Stomach smooth muscle (tissue), 2 donors: ENCODE measurements around the gene SALL3.
"Not testable (repeated sequence)": the region's sequence is repeated elsewhere in the genome, so short reads cannot be mapped to it uniquely, and the experiment has no call there.

ENCODE experiments used
- H3K27ac ChIP-seq: one replicate; pipeline ENCODE4 v1.7.0; 2013; ENCODE audit warnings: mild to moderate bottlenecking, low read length, inconsistent platforms
- H3K27me3 ChIP-seq, 2 donors: one replicate each; pipeline ENCODE4 v1.7.0; 2013; ENCODE audit warnings: low read length in 2 of 2; ENCODE audit not compliant: insufficient read depth in 2 of 2, control insufficient read depth in 1 of 2
- H3K36me3 ChIP-seq, 2 donors: one replicate each; pipeline ENCODE4 v1.7.0; 2013; ENCODE audit warnings: low read length in 2 of 2; ENCODE audit not compliant: control insufficient read depth in 2 of 2, insufficient read depth in 2 of 2
- H3K4me1 ChIP-seq: one replicate; pipeline ENCODE4 v1.7.0; 2013; ENCODE audit warnings: low read length; ENCODE audit not compliant: control insufficient read depth, insufficient read depth
- H3K4me3 ChIP-seq, 2 donors: one replicate each; pipeline ENCODE4 v1.7.0; 2013; ENCODE audit warnings: low read length in 2 of 2
- H3K9ac ChIP-seq, 2 donors: one replicate each; pipeline ENCODE4 v1.7.0; 2013; ENCODE audit warnings: low read length in 2 of 2, mild to moderate bottlenecking in 1 of 2
- H3K9me3 ChIP-seq, 2 donors: one replicate each; pipeline ENCODE4 v1.7.0; 2013; ENCODE audit warnings: low read length in 2 of 2; ENCODE audit not compliant: control insufficient read depth in 2 of 2
- donor health status: healthy.
- donor health status: Pancreatic carcinoma.

Gene SALL3

GRCh38 chr18:78979730-78980278 is at the start of gene SALL3:
SALL3 (plus strand) TSS chr18:78979818; CDS start chr18:78980275, 457 bp downstream.
- Histone ChIP-seq H3K27ac (no peak within 1 kb of the TSS), H3K4me3 (peak within 1 kb of the TSS in 1 of 2 donors; percentile 44), H3K9me3 (no peaks in the 10 kb centered on the region), H3K27me3 (peaks cover 44 to 78% of the 10 kb centered on the region in 2 donors), H3K9ac (no peak within 1 kb of the TSS), H3K36me3 (no peaks in the 10 kb centered on the region), H3K4me1 (peaks cover 10% of the 10 kb centered on the region)

DNA sequence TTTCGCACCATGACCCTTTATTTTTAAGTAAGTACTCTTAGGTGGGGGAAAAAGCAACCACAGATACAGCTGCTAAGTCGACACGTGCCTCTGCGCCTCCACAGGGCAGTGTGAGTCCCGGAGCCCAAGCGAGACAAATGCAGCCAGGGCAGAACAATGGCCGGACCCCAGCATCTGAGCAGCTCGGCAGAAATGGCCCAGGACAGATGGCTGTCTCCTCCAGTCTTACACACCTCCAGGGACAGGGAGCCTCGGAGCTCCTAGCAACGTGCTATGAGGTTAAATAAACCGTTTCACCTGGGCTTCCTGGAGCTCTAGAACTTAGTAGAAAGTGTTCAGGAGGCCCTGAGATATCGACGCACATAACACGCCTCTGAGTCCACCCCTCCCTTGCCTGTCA is 47.3 kb upstream of the SALL3 start:
- H3K27ac ChIP-seq = no peak overlapping the region
- no peaks in the 10 kb centered on the region for H3K36me3 ChIP-seq

DNA sequence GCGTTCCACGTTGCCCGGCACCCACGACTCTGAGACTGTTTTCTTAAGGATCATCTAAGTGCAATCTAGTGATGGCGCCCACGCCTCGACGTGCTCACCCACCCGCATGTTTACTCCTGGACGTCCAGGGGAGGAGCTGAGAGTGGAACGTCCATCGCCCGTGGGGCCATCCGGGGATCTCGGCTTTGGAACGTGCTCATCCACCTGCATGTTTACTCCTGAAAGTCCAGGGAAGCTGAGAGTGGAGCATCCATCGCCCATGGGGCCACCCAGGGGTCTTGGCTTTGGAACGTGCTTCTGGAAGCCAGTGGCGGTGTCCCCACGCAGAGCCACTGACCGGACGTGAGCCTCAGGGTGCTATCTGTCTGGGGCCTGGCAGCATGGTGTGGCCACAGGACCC is 45.6 kb upstream of the SALL3 start:
- H3K27me3 ChIP-seq = no peaks in the 10 kb centered on the region
- no peaks in the 10 kb centered on the region for H3K36me3 ChIP-seq
- H3K9me3 ChIP-seq = no peaks in the 10 kb centered on the region

More for the DNA sequence above, 47.3 kb upstream of the SALL3 start:
- Histone ChIP-seq H3K4me3 (no peak overlapping the region), H3K4me1 (no peaks in the 10 kb centered on the region), H3K9me3 (no peaks in the 10 kb centered on the region), H3K9ac (no peak overlapping the region), H3K27me3 (no peaks in the 10 kb centered on the region)

GRCh38 chr18:78934551-78935225 is 44.9 kb upstream of the SALL3 start:
- Histone ChIP-seq H3K27me3 (no peaks in the 10 kb centered on the region), H3K36me3 (no peaks in the 10 kb centered on the region), H3K4me3 (no peak overlapping the region), H3K4me1 (no peaks in the 10 kb centered on the region), H3K27ac (no peak overlapping the region), H3K9ac (no peak overlapping the region), H3K9me3 (no peaks in the 10 kb centered on the region)

More for the DNA sequence above, 45.6 kb upstream of the SALL3 start:
- Histone ChIP-seq H3K4me3 (no peak overlapping the region), H3K27ac (no peak overlapping the region), H3K9ac (no peak overlapping the region), H3K4me1 (no peaks in the 10 kb centered on the region)

DNA sequence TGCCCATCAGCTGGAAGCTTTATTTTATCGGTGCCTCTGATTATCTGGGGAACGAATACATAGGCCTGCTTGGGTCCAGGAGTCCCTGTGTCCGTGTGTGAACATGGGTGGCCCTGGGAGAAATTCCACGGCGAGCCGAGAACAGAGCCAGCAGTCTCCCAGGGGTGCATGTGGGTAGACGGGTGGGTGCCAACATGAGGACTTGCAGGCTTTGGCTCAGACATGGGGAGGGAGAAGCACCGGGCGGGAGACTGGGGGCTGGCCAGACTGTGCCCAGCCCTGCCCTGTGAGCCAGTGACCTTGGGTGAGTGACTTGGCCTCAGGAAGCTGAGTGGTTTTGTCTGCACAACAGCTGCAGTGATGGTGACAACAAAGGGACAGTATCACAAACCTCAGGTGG is 44.2 kb upstream of the SALL3 start:
- Histone ChIP-seq H3K36me3 (no peaks in the 10 kb centered on the region), H3K9ac (no peak overlapping the region), H3K4me3 (no peak overlapping the region), H3K9me3 (no peaks in the 10 kb centered on the region), H3K27me3 (no peaks in the 10 kb centered on the region), H3K27ac (no peak overlapping the region), H3K4me1 (no peaks in the 10 kb centered on the region)

- no peaks in the 10 kb centered on the region for H3K9me3 ChIP-seq
- H3K27me3 ChIP-seq = no peaks in the 10 kb centered on the region
- no peak overlapping the region for H3K9ac ChIP-seq
- no peak overlapping the region for H3K4me3 ChIP-seq
- H3K36me3 ChIP-seq = no peaks in the 10 kb centered on the region
- H3K4me1 ChIP-seq = no peaks in the 10 kb centered on the region
- H3K27ac ChIP-seq = no peak overlapping the region
These were observed 43.2 kb upstream of the SALL3 start for GRCh38 chr18:78936251-78937005.

- Histone ChIP-seq H3K27me3 (no peaks in the 10 kb centered on the region), H3K4me3 (no peak overlapping the region), H3K9me3 (no peaks in the 10 kb centered on the region), H3K36me3 (no peaks in the 10 kb centered on the region), H3K9ac (no peak overlapping the region), H3K27ac (no peak overlapping the region), H3K4me1 (no peaks in the 10 kb centered on the region)
These were observed 42.5 kb upstream of the SALL3 start for GRCh38 chr18:78937166-78937565.

DNA sequence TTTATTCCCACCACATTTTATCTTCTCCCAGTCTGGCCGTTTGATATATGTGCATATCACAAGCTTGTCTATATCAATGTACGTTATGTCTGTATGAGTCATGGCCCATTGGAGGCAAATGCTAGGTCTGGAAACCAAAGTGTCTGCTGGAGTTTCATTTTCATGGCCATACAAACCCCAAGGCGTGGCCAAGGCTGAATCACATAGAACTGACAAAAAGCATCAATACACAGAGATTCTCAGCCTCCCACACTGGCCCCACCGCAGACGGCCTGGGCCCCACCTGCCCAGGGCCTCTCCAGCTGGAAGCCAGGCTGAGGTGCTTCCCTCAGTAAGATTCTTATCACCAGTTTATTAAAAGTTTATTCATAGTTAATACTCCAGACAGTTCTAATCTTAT is 40.5 kb upstream of the SALL3 start:
- H3K4me1 ChIP-seq = no peaks in the 10 kb centered on the region
- H3K27me3 ChIP-seq = peaks cover 0 to 3% of the 10 kb centered on the region in 2 donors
- H3K9ac ChIP-seq = no peak overlapping the region
- H3K27ac ChIP-seq = no peak overlapping the region
- H3K36me3 ChIP-seq = no peaks in the 10 kb centered on the region
- no peaks in the 10 kb centered on the region for H3K9me3 ChIP-seq
- no peak overlapping the region for H3K4me3 ChIP-seq

- Histone ChIP-seq H3K27me3 (peaks cover 0 to 3% of the 10 kb centered on the region in 2 donors), H3K9ac (no peak overlapping the region), H3K9me3 (no peaks in the 10 kb centered on the region), H3K4me1 (no peaks in the 10 kb centered on the region), H3K4me3 (no peak overlapping the region), H3K36me3 (no peaks in the 10 kb centered on the region), H3K27ac (no peak overlapping the region)
These were observed 39.7 kb upstream of the SALL3 start for GRCh38 chr18:78939734-78940494.

GRCh38 chr18:78942236-78942635 is 37.4 kb upstream of the SALL3 start:
- not testable (repeated sequence) for H3K27me3 ChIP-seq, H3K9ac ChIP-seq, H3K36me3 ChIP-seq, H3K4me3 ChIP-seq, H3K27ac ChIP-seq, H3K4me1 ChIP-seq, H3K9me3 ChIP-seq
